ENCODE data around the gene SLC35A2. TPM values are rescaled to one million over a fixed set of nuclear protein-coding genes. Genes with fewer than 3 reads are reported as not detected.
A peak's percentile ranks its signal among the peaks of the same experiment; 100 is the strongest.

SLC35A2 gene
- total RNA-seq, 2 donors from 2014 or later: 12.8 to 30.7 TPM

DNA sequence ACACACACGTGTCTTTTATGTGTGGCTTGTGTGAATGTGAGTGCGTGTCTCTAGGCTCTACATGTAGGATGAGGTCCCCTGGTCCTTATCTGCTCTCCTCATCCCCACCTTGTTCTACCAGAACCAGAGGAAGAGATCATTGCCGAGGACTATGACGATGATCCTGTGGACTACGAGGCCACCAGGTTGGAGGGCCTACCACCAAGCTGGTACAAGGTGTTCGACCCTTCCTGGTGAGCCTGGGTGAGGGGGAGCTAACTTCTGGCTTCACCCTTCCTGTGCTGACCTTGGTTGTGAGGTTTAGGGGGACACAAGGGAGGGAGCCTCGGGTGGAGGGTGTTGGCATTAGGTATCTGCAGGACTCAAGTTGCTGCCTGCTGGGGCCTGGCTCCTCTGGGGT, 10.4 kb downstream of the SLC35A2 start:
- no peaks in the 10 kb centered on the region for H3K27me3 ChIP-seq (replicated peaks; ENCODE audit: insufficient read depth)
- TF ChIP-seq, protein P1, sequence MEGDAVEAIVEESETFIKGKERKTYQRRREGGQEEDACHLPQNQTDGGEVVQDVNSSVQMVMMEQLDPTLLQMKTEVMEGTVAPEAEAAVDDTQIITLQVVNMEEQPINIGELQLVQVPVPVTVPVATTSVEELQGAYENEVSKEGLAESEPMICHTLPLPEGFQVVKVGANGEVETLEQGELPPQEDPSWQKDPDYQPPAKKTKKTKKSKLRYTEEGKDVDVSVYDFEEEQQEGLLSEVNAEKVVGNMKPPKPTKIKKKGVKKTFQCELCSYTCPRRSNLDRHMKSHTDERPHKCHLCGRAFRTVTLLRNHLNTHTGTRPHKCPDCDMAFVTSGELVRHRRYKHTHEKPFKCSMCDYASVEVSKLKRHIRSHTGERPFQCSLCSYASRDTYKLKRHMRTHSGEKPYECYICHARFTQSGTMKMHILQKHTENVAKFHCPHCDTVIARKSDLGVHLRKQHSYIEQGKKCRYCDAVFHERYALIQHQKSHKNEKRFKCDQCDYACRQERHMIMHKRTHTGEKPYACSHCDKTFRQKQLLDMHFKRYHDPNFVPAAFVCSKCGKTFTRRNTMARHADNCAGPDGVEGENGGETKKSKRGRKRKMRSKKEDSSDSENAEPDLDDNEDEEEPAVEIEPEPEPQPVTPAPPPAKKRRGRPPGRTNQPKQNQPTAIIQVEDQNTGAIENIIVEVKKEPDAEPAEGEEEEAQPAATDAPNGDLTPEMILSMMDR (IDR thresholded peaks at IDR 0.05): no peak
- DNase-seq (ENCODE audit: low spot score) (no peak), ATAC-seq (ENCODE audit: insufficient number of reproducible peaks, low FRiP score, low read depth) (no peak)
- H3K4me1 ChIP-seq (ENCODE audit: control insufficient read depth in 1 of 2, low read depth in 2 of 2): no peaks in the 10 kb centered on the region
- H3K4me3 ChIP-seq: no peak overlapping the region
- no peaks in the 10 kb centered on the region for H3K9me3 ChIP-seq
- H3K36me3 ChIP-seq: peaks cover 4% of the 10 kb centered on the region
- H3K27ac ChIP-seq: no peak overlapping the region

DNA sequence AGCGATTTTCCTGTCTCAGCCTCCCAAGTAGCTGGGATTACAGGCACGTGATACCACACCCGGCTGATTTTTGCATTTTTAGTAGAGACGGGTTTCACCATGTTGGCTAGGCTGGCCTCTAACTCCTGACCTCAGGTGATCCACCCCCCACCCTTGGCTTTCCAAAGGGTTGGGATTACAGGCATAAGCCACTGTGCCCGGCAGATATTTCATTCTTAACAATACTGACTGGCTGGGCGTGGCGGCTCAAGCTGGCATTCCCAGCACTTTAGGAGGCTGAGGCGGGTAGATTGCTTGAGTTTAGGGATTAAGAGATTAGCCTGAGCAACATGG, 12.4 kb downstream of the SLC35A2 start:
- H3K27ac ChIP-seq: no peak overlapping the region
- H3K4me3 ChIP-seq: no peak overlapping the region
- H3K27me3 ChIP-seq (replicated peaks; ENCODE audit: insufficient read depth): no peaks in the 10 kb centered on the region
- no peaks in the 10 kb centered on the region for H3K9me3 ChIP-seq
- no peaks in the 10 kb centered on the region for H3K4me1 ChIP-seq (ENCODE audit: control insufficient read depth in 1 of 2, low read depth in 2 of 2)
- ATAC-seq (ENCODE audit: insufficient number of reproducible peaks, low FRiP score, low read depth) (no peak), DNase-seq (ENCODE audit: low spot score) (no peak)
- TF ChIP-seq, protein P1 (IDR thresholded peaks at IDR 0.05): no peak
- H3K36me3 ChIP-seq: peaks cover 4% of the 10 kb centered on the region

DNA sequence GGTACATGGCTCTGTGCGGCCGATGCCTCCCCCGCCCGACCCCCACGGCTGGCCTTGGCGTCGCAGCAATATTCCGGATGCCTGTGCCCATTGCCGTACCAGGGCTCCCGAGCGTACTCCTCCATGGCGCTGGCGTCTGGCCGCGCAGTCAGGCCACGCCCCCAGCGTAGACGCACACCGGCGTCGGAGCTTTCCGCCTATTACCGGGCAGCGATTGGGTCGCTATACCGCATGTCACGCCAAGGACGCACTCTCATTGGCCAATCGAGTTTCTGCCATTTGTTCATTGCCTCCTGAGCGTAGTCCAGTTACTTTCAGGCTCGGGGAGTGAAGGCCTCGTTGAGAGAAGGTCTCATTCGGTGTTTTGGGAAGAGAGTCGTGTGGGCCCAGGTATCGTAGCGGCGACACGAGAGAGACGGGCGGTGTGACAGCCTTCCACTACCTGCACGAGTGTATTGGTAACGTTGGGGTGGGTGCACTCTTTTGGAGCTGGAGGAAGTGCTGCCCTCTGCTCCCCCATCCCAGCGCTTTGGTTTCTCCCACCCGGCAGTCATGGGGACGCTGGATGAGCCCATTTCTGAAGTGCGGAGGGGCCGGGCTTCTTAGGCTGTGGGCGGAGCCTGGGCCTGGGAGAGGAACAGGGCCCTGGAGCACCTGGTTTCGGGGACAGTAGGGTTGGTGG, 13.7 kb downstream of the SLC35A2 start, which contains the start of the genes PQBP1 and TIMM17B:
Gene PQBP1, plus strand, starts transcription at position 306 of the 682 bp plus-strand sequence. CDS start 580 bp downstream, outside the sequence.
Gene TIMM17B, minus strand, starts transcription at position 144 of the 682 bp plus-strand sequence. Its CDS starts 19 bp downstream, at position 125.
- Histone ChIP-seq H3K27me3 (replicated peaks; ENCODE audit: insufficient read depth) (no peaks in the 10 kb centered on the region), H3K4me3 (peak within 1 kb of the TSS; percentile 89), H3K36me3 (peaks cover 4% of the 10 kb centered on the region), H3K27ac (peak within 1 kb of the TSS; percentile 94 to 97), H3K9me3 (no peaks in the 10 kb centered on the region), H3K4me1 (ENCODE audit: control insufficient read depth in 1 of 2, low read depth in 2 of 2) (no peaks in the 10 kb centered on the region)
- peak; percentile 57 for DNase-seq (ENCODE audit: low spot score)
- peak; percentile 95 for ATAC-seq (ENCODE audit: insufficient number of reproducible peaks, low FRiP score, low read depth)
- TF ChIP-seq, protein P1 (IDR thresholded peaks at IDR 0.05): no peak

DNA sequence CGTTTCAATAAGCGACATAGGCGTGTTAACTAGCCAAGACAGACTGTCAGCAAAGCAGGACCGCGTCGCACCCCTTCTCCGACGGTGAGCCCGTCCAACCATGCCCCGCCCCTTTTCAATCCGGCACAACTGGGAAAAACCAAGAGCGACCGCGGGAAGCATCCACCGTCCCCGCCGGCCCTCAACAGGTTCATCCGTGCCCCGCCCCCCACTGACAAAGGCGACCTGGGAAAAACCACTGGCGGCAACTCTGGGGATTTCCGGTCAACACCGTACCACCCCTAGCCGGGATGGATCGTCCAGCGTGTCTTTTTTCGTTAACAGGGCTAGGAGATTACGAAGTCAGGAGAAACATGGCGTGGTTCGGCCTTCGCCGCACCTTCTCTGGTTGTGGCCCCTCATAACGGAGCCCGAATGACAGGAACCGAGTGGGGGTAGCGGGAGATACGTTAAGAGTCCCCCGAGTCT, 14.3 kb downstream of the SLC35A2 start:
- Histone ChIP-seq H3K36me3 (peaks cover 4% of the 10 kb centered on the region), H3K4me1 (ENCODE audit: control insufficient read depth in 1 of 2, low read depth in 2 of 2) (peaks cover 0 to 5% of the 10 kb centered on the region in 2 donors), H3K27ac (peak overlapping the region; percentile 94 to 97), H3K27me3 (replicated peaks; ENCODE audit: insufficient read depth) (no peaks in the 10 kb centered on the region), H3K4me3 (peak overlapping the region; percentile 89), H3K9me3 (no peaks in the 10 kb centered on the region)
- ATAC-seq (ENCODE audit: insufficient number of reproducible peaks, low FRiP score, low read depth): peak; percentile 59
- DNase-seq (ENCODE audit: low spot score): no peak
- TF ChIP-seq, protein P1 (IDR thresholded peaks at IDR 0.05): no peak

DNA sequence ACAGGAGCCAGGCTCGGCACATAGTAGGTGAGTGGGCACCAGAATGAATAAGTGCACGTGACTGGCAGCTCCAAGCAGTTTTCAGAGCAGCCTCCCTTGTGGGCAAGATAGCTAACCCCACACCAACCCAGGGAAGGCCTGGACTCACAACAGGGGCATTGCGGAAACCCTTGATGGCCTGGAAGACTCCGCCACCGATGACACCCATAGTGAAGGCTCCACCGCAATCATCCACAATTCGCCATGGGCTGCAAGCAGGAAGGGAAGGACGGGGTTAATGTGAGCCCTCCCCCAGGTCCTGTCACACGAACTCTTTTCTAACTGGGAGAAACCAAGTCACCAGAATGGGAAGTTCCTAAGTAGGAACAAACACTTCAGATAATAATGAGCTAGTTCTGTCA, 14.8 kb downstream of the SLC35A2 start:
- H3K27ac ChIP-seq: peak overlapping the region; percentile 94 to 97
- H3K4me1 ChIP-seq (ENCODE audit: control insufficient read depth in 1 of 2, low read depth in 2 of 2): peaks cover 0 to 10% of the 10 kb centered on the region in 2 donors
- TF ChIP-seq, protein P1 (IDR thresholded peaks at IDR 0.05): no peak
- no peaks in the 10 kb centered on the region for H3K27me3 ChIP-seq (replicated peaks; ENCODE audit: insufficient read depth)
- H3K9me3 ChIP-seq: no peaks in the 10 kb centered on the region
- no peak for DNase-seq (ENCODE audit: low spot score)
- peak overlapping the region; percentile 89 for H3K4me3 ChIP-seq
- no peak for ATAC-seq (ENCODE audit: insufficient number of reproducible peaks, low FRiP score, low read depth)
- H3K36me3 ChIP-seq: peaks cover under 1% of the 10 kb centered on the region
